Mesenteric fat pad (tissue), 1 donor: ENCODE measurements around the gene SORCS2. TPM values are rescaled to one million over a fixed set of nuclear protein-coding genes. Genes with fewer than 3 reads are reported as not detected.
"Not testable (repeated sequence)": the region's sequence is repeated elsewhere in the genome, so short reads cannot be mapped to it uniquely, and the experiment has no call there.

Experiments
- DNase-seq: peaks from one replicate; pipeline ENCODE4 v3.0.0-alpha.2; 2020; ENCODE audit warnings: low spot score
- total RNA-seq: library from RNA; stranded (reverse); fragmentation: NEBNext Ultra II Directional; extraction: Animal tissue kit (Norgen Biotek cat#: 25700); gene quantifications from one replicate; pipeline ENCODE4 v1.2.1, GENCODE V29; 2021
- donor health status: DM: yes; HTN: yes; CAD: no.

SORCS2 gene
- total RNA-seq, 1 donor from 2014 or later, result 1.9 TPM

DNA sequence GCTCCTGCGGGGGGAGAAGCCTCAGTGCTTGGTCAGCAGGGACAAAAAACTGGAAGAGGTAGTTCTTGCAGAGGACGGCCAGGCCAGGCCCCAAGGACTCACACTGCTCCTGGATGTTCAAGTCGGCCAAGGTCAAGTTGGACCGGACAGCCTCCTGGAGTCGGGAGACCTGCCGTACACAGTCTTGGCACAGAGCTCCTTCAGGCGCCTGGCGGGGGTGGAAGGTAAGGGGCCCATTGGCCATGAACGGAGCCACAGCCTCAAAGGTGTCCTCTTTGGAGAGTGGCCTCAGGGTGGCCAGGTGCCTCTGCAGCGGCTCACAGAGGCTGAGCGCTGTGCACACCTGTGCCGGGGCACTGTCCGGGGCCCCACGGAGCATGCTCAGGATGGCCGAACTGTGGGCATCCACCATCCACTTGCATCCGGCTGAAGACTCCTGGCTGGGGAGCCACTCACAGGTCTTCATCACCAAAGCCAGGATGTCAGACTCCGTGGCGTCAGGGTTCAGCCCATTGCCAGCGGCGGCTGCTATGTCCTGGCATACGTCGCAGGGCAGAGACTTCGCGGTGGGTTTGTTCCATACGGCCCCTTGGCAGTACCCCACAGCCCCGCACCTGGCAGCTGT is 241.9 kb downstream of the SORCS2 start:
- no peak for DNase-seq

GRCh38 chr4:7434766-7435150 is 242.4 kb downstream of the SORCS2 start, which contains the start of gene PSAPL1:
TSS of gene PSAPL1 (minus strand) at chr4:7434930. CDS start at chr4:7434879, 51 bp downstream.
- DNase-seq, result no peak

DNA sequence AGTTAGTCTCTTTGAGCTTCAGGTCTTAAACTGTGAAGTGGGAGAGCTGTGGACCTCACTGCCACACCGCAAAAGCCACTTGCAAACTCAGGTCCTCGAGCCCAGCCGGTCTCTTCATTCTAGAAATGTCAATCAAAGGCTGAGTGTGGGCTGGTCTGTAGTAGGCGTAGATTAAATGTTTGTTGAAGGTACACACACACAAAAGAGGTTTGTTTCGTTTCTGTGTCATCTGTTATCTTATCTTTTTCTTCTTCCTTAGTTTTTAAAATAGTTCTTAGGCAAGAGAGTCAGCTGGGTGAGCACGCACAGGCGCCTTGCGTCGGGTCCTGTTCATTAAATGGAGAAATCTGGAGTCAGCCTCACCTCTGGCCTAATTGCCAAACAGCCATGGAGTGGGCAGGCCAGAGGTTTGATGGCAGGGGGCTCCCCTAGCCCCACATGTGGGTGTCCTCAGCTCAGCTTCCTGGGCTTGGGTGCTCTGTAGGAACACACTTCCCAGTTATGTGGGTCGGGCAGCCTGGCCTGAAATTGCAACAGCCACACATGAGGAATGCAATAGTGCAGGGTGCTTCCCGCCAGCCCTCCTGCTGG is 243.2 kb downstream of the SORCS2 start:
- no peak for DNase-seq

GRCh38 chr4:7436256-7436655 is 243.9 kb downstream of the SORCS2 start:
- DNase-seq, result no peak

DNA sequence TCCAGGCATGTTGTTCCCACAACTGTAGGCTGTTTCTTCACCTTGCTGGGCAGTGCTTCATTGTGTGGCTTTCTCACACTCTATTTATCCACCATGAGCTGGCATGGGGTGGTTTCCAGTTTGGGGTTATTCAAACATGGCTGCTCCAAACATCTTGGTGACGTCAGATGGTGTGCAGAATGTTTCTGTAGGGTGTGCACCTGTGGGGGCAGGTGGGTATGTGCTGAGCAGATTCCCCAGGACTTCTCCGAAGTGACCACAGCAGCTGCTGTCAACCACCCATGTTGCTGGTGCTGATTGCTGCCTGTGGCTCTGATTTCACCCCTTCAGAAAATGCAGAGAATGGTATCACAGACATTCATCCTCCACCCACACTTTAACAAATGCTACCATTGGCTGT is 247.4 kb downstream of the SORCS2 start:
- no peak for DNase-seq

GRCh38 chr4:7441201-7441600 is 248.9 kb downstream of the SORCS2 start:
- no peak for DNase-seq

- DNase-seq, result no peak
Observed at GRCh38 chr4:7442574-7443162, 250.3 kb downstream of the SORCS2 start.

- DNase-seq, result no peak
Observed at GRCh38 chr4:7444314-7444713, 252.0 kb downstream of the SORCS2 start.

GRCh38 chr4:7444731-7445130 is 252.4 kb downstream of the SORCS2 start:
- DNase-seq, result no peak

DNA sequence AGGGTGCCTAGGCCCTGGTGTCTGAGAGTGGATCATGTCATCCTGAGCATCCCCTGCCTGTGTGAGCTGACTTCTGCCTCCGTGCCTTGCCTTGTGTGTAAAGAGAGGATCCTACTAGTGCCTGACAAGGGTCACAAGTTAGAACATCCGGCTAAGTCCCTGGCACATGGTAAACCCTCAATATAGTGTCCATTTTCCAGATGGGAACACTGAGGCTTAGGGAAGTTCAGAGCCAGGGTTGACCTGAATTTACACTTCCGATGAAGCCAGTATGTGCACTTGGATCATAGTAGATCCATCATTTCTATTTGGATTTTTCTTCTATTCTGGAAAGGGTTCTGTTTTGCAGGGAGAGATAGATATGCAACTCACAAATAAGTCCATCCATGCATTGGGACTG is 254.9 kb downstream of the SORCS2 start:
- DNase-seq, result no peak

GRCh38 chr4:7448036-7448435 is 255.7 kb downstream of the SORCS2 start:
- no peak for DNase-seq

- DNase-seq, result no peak
Observed at GRCh38 chr4:7450775-7451433, 258.6 kb downstream of the SORCS2 start.

- no peak for DNase-seq
Observed at GRCh38 chr4:7451434-7451789, 259.1 kb downstream of the SORCS2 start.

DNA sequence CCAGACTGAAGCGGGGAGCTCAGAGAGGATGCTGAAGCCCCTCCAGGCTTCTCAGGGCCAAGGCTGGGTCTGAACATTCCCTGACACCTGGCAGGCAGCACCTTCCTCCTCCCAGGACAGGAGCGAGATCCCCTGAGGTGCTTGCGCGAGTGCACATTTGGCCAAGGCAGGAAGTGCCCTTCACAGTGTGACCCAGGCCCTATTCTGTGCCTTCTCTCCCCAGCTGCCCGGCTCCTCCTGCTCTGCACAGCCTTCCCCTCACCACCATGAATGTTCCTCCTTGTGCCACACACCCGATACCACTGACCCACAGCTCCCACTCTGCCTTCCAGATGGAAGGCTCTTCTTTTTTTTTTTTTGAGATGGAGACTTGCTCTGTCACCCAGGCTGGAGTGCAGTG is 259.5 kb downstream of the SORCS2 start:
- DNase-seq, result no peak

DNA sequence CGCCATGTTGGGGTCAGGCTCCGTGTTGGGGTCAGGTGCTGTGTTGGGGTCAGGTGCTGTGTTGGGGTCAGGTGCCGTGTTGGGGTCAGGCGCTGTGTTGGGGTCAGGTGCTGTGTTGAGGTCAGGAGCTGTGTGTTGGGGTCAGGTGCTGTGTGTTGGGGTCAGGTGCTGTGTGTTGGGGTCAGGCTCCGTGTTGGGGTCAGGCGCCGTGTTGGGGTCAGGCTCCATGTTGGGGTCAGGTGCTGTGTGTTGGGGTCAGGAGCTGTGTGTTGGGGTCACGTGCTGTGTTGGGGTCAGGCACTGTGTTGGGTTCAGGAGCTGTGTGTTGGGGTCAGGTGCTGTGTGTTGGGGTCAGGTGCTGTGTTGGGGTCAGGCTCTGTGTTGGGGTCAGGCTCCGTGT is 260.5 kb downstream of the SORCS2 start:
- not testable (repeated sequence) for DNase-seq

GRCh38 chr4:7457201-7458065 is 265.1 kb downstream of the SORCS2 start:
- DNase-seq, result no peak

GRCh38 chr4:7458066-7458425 is 265.7 kb downstream of the SORCS2 start:
- DNase-seq, result no peak

DNA sequence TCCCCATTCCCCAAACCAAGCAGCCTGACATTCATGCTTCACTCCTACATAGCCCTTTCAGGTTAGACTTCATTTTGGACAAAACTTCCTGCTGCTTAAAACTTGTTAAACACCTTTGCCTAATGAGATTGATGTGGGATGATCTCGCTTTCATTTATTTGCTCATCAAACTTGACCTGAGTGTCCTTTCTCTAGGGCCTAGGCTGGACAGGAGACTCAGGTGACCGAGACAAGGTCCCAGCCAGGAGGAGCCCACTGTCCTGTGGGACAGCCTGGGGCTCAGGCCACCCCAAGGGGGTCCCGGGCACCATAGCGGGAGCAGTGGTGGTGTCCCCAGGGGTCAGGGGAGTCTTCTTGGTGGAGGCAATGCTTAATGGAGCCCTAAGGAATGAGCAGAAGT is 266.1 kb downstream of the SORCS2 start:
- DNase-seq, result no peak

GRCh38 chr4:7459471-7459870 is 267.1 kb downstream of the SORCS2 start:
- no peak for DNase-seq

DNA sequence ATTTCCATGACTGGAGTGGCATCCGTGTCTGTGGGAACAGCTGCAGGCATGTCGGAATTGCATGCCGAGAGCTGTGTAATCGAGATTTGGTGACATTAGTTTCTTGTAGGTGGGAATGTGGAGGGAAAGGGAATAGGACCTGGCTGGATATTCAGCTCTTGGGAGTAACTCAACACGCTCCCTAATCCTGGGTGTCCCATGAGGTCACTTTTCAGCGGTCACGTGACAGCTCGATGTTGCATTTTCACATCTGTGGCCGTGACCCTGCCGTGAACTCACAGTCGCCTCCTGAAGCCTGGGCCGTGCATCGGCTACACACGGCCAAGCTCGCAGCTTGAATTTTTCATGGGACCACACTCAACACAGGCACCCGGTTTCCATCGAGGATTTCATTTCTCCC is 268.2 kb downstream of the SORCS2 start:
- no peak for DNase-seq

GRCh38 chr4:7461230-7461629 is 268.9 kb downstream of the SORCS2 start:
- DNase-seq, result no peak
